GM23248 (cell line): ENCODE results near the gene VTI1A. TPM values are rescaled to one million over a fixed set of nuclear protein-coding genes. Genes with fewer than 3 reads are reported as not detected.
A peak's percentile ranks its signal among the peaks of the same experiment; 100 is the strongest.

ENCODE experiments used
- DNase-seq: peaks from one replicate; pipeline ENCODE4 v3.0.0-alpha.2; 2015
- H2AFZ ChIP-seq: fragments of 200-600 bp; sonication (generic); 2 replicates; pipeline ENCODE4 v1.6.1; 2016; ENCODE audit warnings: antibody characterized with exemption
- H3F3A ChIP-seq: fragments of 200-600 bp; sonication (generic); 2 replicates; pipeline ENCODE4 v1.6.1; 2016; ENCODE audit warnings: mild to moderate bottlenecking, antibody characterized with exemption, mixed run types; ENCODE audit not compliant: insufficient read depth
- H3K27ac ChIP-seq: fragments of 200-600 bp; sonication (generic); 2 replicates; pipeline ENCODE4 v1.5.1; 2016; ENCODE audit warnings: mild to moderate bottlenecking
- H3K27me3 ChIP-seq: fragments of 200-600 bp; sonication (generic); replicated peaks from 2 replicates; pipeline ENCODE4 v1.6.1; 2016; ENCODE audit warnings: mild to moderate bottlenecking; ENCODE audit not compliant: insufficient read depth
- H3K36me3 ChIP-seq: fragments of 200-600 bp; sonication (generic); 2 replicates; pipeline ENCODE4 v1.6.1; 2016; ENCODE audit warnings: low read depth, mild to moderate bottlenecking
- H3K4me1 ChIP-seq: fragments of 200-600 bp; sonication (generic); 2 replicates; pipeline ENCODE4 v1.6.1; 2016; ENCODE audit warnings: mild to moderate bottlenecking; ENCODE audit not compliant: insufficient read depth
- H3K4me2 ChIP-seq: fragments of 200-600 bp; sonication (generic); one replicate; pipeline ENCODE4 v1.6.1; 2016; ENCODE audit warnings: mild to moderate bottlenecking; ENCODE audit not compliant: unreplicated experiment
- H3K4me3 ChIP-seq: fragments of 200-600 bp; sonication (generic); 2 replicates; pipeline ENCODE4 v1.5.1; 2016; ENCODE audit warnings: mild to moderate bottlenecking
- H3K79me2 ChIP-seq: fragments of 200-600 bp; sonication (generic); 2 replicates; pipeline ENCODE4 v1.6.1; 2016; ENCODE audit warnings: mild to moderate bottlenecking; ENCODE audit not compliant: insufficient read depth
- H3K9ac ChIP-seq: fragments of 200-600 bp; sonication (generic); 2 replicates; pipeline ENCODE4 v1.6.1; 2016; ENCODE audit warnings: mild to moderate bottlenecking
- H3K9me2 ChIP-seq: fragments of 200-600 bp; sonication (generic); 2 replicates; pipeline ENCODE4 v1.6.1; 2016; ENCODE audit warnings: mixed run types, mild to moderate bottlenecking, moderate library complexity; ENCODE audit not compliant: insufficient read depth
- H3K9me3 ChIP-seq: fragments of 200-600 bp; sonication (generic); one replicate; pipeline ENCODE4 v1.6.1; 2017; ENCODE audit warnings: low read depth
- H4K20me1 ChIP-seq: fragments of 200-600 bp; sonication (generic); 2 replicates; pipeline ENCODE4 v1.6.0; 2016; ENCODE audit not compliant: insufficient read depth
- EZH2 ChIP-seq: fragments of 200-600 bp; sonication (generic); IDR thresholded peaks from 2 replicates; pipeline ENCODE4 v1.6.1; 2018; ENCODE audit warnings: antibody characterized with exemption, mild to moderate bottlenecking; ENCODE audit not compliant: insufficient read depth, poor library complexity, severe bottlenecking
- EZH2phosphoT487 ChIP-seq: fragments of 200-600 bp; sonication (generic); IDR thresholded peaks from 2 replicates; pipeline ENCODE4 v1.6.1; 2018; ENCODE audit warnings: antibody characterized with exemption, moderate library complexity, mild to moderate bottlenecking, low read depth; ENCODE audit not compliant: insufficient read depth
- WGBS, 2 experiments: methylation state at CpG; one replicate each; pipeline ENCODE4 v1.1.6; 2015 to 2017; ENCODE audit warnings: low lambda C conversion rate in 2 of 2, low coverage in 1 of 2; ENCODE audit errors: missing lambda C conversion rate in 2 of 2; 5-methylcytosine and 5-hydroxymethylcytosine counted together
- in situ Hi-C: fragments of 300-500 bp; cut with MboI; formaldehyde crosslinking; loops from 2 replicates; pipeline ENCODE4 v1.15.0; 2020
- polyA plus RNA-seq: library from polyadenylated mRNA; unstranded; fragments of >200 nt; fragmentation: Nextera tagmentation; extraction: Ambion mirVana; gene quantifications from 2 replicates; pipeline ENCODE4 v1.2.1, GENCODE V29; 2016
- total RNA-seq: library from RNA; depleted of rRNA; stranded (reverse); fragments of >200 nt; shearing (Covaris generic); gene quantifications from 2 replicates; pipeline ENCODE4 v1.2.3, GENCODE V29; 2014

VTI1A gene
- total and polyA plus RNA-seq, 2 experiments from 2014 or later: 21.6 to 26.4 TPM

DNA sequence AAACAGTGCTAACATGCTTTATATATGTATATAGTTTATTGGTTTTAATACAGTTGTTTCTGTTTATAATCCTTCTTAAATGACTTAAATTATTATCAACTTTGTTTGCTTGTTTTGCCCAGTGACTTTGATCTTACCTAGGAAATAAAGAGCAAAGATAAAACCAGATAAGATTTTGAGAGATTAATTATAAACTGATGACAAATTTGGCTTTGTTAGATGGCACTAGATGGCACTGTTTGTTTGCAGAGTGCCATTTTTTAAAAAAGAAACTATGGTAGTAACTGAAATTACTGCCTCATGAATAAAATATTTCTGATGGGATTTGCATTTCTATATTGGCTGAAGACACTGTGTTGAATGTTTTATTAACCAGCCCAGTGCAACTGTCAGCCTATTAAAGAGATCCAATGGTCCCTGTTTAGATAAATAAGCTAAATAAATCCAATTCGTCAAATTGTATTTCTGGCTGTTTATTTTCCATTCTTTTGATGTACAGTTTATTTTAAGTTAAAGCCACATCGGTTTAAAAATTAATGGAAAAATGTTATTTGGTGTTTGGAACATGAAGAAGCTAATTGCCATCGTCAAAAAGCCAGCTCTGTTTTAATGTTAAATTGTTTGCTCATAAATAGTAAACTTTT lies 28.7 kb downstream of the VTI1A start:
- Histone ChIP-seq H3K9me2 (no peaks in the 10 kb centered on the region), H3K4me1 (peaks cover 12% of the 10 kb centered on the region), H3F3A (0 out of 2 replicates have a peak, but pooled peaks cover 5% of the 10 kb centered on the region), H3K4me2 (peak overlapping the region; percentile 65), H3K79me2 (peaks cover 42% of the 10 kb centered on the region), H3K27ac (no peak overlapping the region), H3K9ac (peak overlapping the region; percentile 26; the same call in 1 of the 2 replicates), H2AFZ (0 out of 2 replicates have a peak overlapping the region, but pooled peaks have one; percentile 3), H3K4me3 (peak overlapping the region; percentile 39), H4K20me1 (no peaks in the 10 kb centered on the region), H3K36me3 (no peaks in the 10 kb centered on the region), H3K9me3 (no peaks in the 10 kb centered on the region), H3K27me3 (no peaks in the 10 kb centered on the region)
- WGBS, 2 experiments: 29 to 32% methylated on average over 3 of the region's 3 CpGs
- in situ Hi-C loops: no loop called here
- DNase-seq: peak; percentile 63
- TF ChIP-seq EZH2phosphoT487 (no peak), EZH2 (no peak)

- Histone ChIP-seq H3K27ac (no peak overlapping the region), H3K36me3 (no peaks in the 10 kb centered on the region), H3K4me2 (no peak overlapping the region), H3K4me1 (0 out of 2 replicates have a peak, but pooled peaks cover 3% of the 10 kb centered on the region), H3K9ac (no peak overlapping the region), H3K79me2 (peaks cover 53% of the 10 kb centered on the region), H2AFZ (no peak overlapping the region), H3K4me3 (no peak overlapping the region), H3K9me3 (no peaks in the 10 kb centered on the region), H3F3A (no peaks in the 10 kb centered on the region), H4K20me1 (no peaks in the 10 kb centered on the region), H3K27me3 (no peaks in the 10 kb centered on the region), H3K9me2 (no peaks in the 10 kb centered on the region)
- DNase-seq: no peak
- no peak for TF ChIP-seq EZH2phosphoT487
- WGBS, 2 experiments: 78 to 80% methylated on average over 3 of the region's 3 CpGs
- in situ Hi-C loops: no loop called here
Measured at GRCh38 chr10:112481602-112482001, 34.6 kb downstream of the VTI1A start.

DNA sequence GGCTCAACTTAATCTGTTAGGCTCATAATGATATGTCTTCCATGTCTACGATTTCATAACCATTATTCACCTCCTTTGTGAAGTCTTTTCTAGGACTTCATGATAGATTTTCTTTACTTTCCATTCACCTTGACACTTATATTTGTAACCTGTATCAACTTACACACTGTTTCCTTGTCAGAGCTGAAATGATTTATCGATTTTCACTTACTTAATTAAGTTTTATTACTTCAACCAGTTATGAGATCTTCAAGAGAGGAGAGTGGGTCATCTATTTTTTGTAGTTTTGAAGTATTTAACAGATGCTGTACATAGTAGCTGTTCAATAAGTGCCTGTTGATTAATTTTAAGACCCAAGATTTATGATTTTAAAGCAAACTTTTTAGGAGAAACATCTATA lies 37.4 kb downstream of the VTI1A start:
- no peak for DNase-seq
- in situ Hi-C loops: no loop called here
- Histone ChIP-seq H3K9me2 (no peaks in the 10 kb centered on the region), H3K36me3 (no peaks in the 10 kb centered on the region), H3F3A (no peaks in the 10 kb centered on the region), H2AFZ (no peak overlapping the region), H3K27ac (no peak overlapping the region), H3K79me2 (peaks cover 46% of the 10 kb centered on the region), H3K4me2 (no peak overlapping the region), H3K9me3 (no peaks in the 10 kb centered on the region), H3K4me1 (no peaks in the 10 kb centered on the region), H3K9ac (no peak overlapping the region), H3K27me3 (no peaks in the 10 kb centered on the region), H3K4me3 (no peak overlapping the region), H4K20me1 (no peaks in the 10 kb centered on the region)
- WGBS, 2 experiments: 96% methylated on average over 2 of the region's 2 CpGs
- no peak for TF ChIP-seq EZH2
- no peak for TF ChIP-seq EZH2phosphoT487

DNA sequence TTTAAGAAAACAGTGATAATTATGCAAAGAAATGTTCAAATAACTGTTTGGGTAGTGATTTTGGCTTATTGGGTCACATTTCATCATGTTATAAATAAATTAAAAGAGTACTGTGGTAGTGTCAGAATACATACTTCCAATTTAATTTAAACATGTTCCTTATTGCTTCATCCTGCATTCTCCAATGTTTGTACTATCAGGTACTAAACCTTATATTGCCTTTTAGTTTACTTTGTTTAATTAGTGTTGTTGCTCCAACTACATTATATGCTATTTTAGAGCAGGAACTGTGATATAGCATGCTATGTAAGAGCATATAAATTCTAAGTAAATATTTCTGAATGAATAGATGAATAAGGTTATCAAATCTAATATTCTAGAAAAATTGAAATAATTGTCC lies 40.9 kb downstream of the VTI1A start:
- Histone ChIP-seq H3K36me3 (no peaks in the 10 kb centered on the region), H3K79me2 (peaks cover 15% of the 10 kb centered on the region; the same call in 1 of the 2 replicates), H3F3A (peaks cover 4% of the 10 kb centered on the region; the same call in 1 of the 2 replicates), H3K27me3 (no peaks in the 10 kb centered on the region), H3K9ac (no peak overlapping the region), H3K9me2 (no peaks in the 10 kb centered on the region), H4K20me1 (no peaks in the 10 kb centered on the region), H2AFZ (no peak overlapping the region), H3K4me3 (no peak overlapping the region), H3K9me3 (no peaks in the 10 kb centered on the region), H3K4me1 (peaks cover 12% of the 10 kb centered on the region), H3K27ac (no peak overlapping the region), H3K4me2 (no peak overlapping the region)
- in situ Hi-C loops: no loop called here
- DNase-seq: no peak
- TF ChIP-seq EZH2phosphoT487 (no peak), EZH2 (no peak)

DNA sequence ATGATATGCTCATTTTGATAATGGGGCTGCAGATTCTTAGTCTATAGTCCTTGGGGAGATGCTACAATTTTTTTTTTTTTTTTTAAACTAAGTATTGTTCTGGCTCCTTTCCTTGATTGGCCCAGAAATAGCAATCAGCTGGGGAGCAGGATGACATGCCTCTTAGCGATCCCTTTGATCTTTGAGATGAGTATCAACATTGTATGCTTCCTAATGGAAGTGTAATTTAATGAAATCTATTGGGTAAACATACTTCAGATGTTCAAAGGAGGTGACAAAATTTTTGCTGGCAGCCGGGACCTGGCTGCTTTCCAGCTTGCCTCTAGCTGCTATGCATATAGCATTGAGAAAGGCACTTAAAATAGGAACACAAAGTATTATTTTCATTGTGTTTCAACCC lies 43.5 kb downstream of the VTI1A start:
- no peak overlapping the region for H3K4me2 ChIP-seq

More for the DNA sequence above, 43.5 kb downstream of the VTI1A start:
- Histone ChIP-seq H3K9ac (no peak overlapping the region), H4K20me1 (no peaks in the 10 kb centered on the region), H3K27me3 (no peaks in the 10 kb centered on the region), H3K27ac (no peak overlapping the region), H3F3A (peaks cover 4% of the 10 kb centered on the region; the same call in 1 of the 2 replicates), H3K79me2 (0 out of 2 replicates have a peak, but pooled peaks cover 19% of the 10 kb centered on the region), H2AFZ (no peak overlapping the region), H3K36me3 (no peaks in the 10 kb centered on the region), H3K9me2 (no peaks in the 10 kb centered on the region), H3K4me3 (no peak overlapping the region), H3K9me3 (no peaks in the 10 kb centered on the region), H3K4me1 (peaks cover 12% of the 10 kb centered on the region)
- in situ Hi-C loops: no loop called here
- DNase-seq: peak; percentile 12
- 50 to 59% methylated on average over 2 of the region's 2 CpGs for WGBS, 2 experiments
- no peak for TF ChIP-seq EZH2phosphoT487
